HCT116 (cell line): ENCODE data around the gene LHX8. TPM values are rescaled to one million over a fixed set of nuclear protein-coding genes. Genes with fewer than 3 reads are reported as not detected.

Source experiments
- ATAC-seq: fragments of 200-7000 bp; cut with Tn5 transposase; 2 replicates; pipeline ENCODE4 v1.9.1; 2020; ENCODE audit warnings: mild to moderate bottlenecking, moderate library complexity
- BruUV-seq: library from RNA; stranded (reverse); fragments of 400-500 nt; replicated peaks from 2 replicates; lab custom pipeline; 2021; lab: Mats Ljungman, UMichigan
- CTCF ChIA-PET: fragments of 300-600 bp; sonication (Branson Sonifier 250); formaldehyde crosslinking; loops from one replicate; lab custom pipeline; 2021; ENCODE audit warnings: antibody characterized with exemption; lab: Charles Lee
- POLR2A ChIA-PET: fragments of 300-600, 350-600 bp; sonication (Branson Sonifier 250); formaldehyde crosslinking; loops from one replicate; lab custom pipeline; 2021; ENCODE audit warnings: antibody characterized with exemption; lab: Charles Lee
- RAD21 ChIA-PET, 2 experiments: fragments of 300-600 bp; sonication (Branson Sonifier 250); formaldehyde crosslinking; loops; one replicate each; lab custom pipeline; 2023; ENCODE audit warnings: low total read pairs in 2 of 2; ENCODE audit not compliant: uncharacterized antibody in 2 of 2, unreplicated experiment in 2 of 2, low non-redundant PET in 1 of 2; lab: Charles Lee
- DNase-seq: peaks from one replicate; pipeline ENCODE4 v3.0.0-alpha.2; 2010; ENCODE audit warnings: low read depth, low spot score
- H2AFZ ChIP-seq: fragments of 200-600 bp; shearing (Covaris generic), sonication (generic); 2 replicates; pipeline ENCODE4 v1.6.1; 2017; ENCODE audit warnings: low read depth, mixed run types, mixed read lengths, antibody characterized with exemption, low read length; ENCODE audit not compliant: poor library complexity, severe bottlenecking
- H3K27ac ChIP-seq: 2 replicates; pipeline ENCODE4 v1.5.1; 2012; ENCODE audit warnings: low read depth, low read length
- H3K27me3 ChIP-seq: fragments of 200-600 bp; sonication (generic); 2 replicates; pipeline ENCODE4 v1.6.1; 2016; ENCODE audit warnings: mixed run types, low read length, mixed read lengths; ENCODE audit not compliant: insufficient read depth
- H3K36me3 ChIP-seq, 2 experiments: fragments of 200-500 bp in 1 of 2; fragments of 200-600 bp in 1 of 2; sonication (Bioruptor generic) in 1 of 2; sonication (generic) in 1 of 2; 2 replicates each; pipeline versions ENCODE4 v1.5.1 to v1.6.1; 2014 to 2016; ENCODE audit warnings: low read length in 2 of 2, inconsistent platforms in 1 of 2, mixed read lengths in 1 of 2, mixed run types in 1 of 2; ENCODE audit not compliant: insufficient read depth in 2 of 2, control insufficient read depth in 1 of 2
- H3K4me1 ChIP-seq, 2 experiments: fragments of 200-600 bp in 1 of 2; sonication (generic) in 1 of 2; 2 replicates each; pipeline versions ENCODE4 v1.5.1 to v1.6.1; 2012 to 2017; ENCODE audit warnings: low read length in 2 of 2, inconsistent platforms in 1 of 2, mild to moderate bottlenecking in 1 of 2, mixed read lengths in 1 of 2, mixed run types in 1 of 2, moderate library complexity in 1 of 2; ENCODE audit not compliant: insufficient read depth in 2 of 2, control insufficient read depth in 1 of 2
- H3K4me2 ChIP-seq: fragments of 200-600 bp; sonication (generic); 2 replicates; pipeline ENCODE4 v1.6.1; 2017; ENCODE audit warnings: mixed run types, low read length, mixed read lengths
- H3K4me3 ChIP-seq, 2 experiments: fragments of 200-600 bp in 1 of 2; sonication (generic) in 1 of 2; replicated peaks in 1 of 2; 2 replicates each; pipeline ENCODE4 v1.5.1; 2011 to 2016; ENCODE audit warnings: low read length in 2 of 2, control low read depth in 1 of 2, low read depth in 1 of 2, mild to moderate bottlenecking in 1 of 2, mixed read lengths in 1 of 2, mixed run types in 1 of 2
- H3K79me2 ChIP-seq: fragments of 200-600 bp; sonication (generic); 2 replicates; pipeline ENCODE4 v1.6.1; 2017; ENCODE audit warnings: mild to moderate bottlenecking, mixed run types, low read length, moderate library complexity, mixed read lengths; ENCODE audit not compliant: insufficient read depth
- H3K9ac ChIP-seq: fragments of 200-600 bp; sonication (generic); 2 replicates; pipeline ENCODE4 v1.6.1; 2016; ENCODE audit warnings: low read length, mixed read lengths
- H3K9me2 ChIP-seq: fragments of 200-600 bp; sonication (generic), shearing (Covaris generic); 2 replicates; pipeline ENCODE4 v1.6.1; 2017; ENCODE audit warnings: mixed run types, mild to moderate bottlenecking, moderate library complexity; ENCODE audit not compliant: insufficient read depth
- H3K9me3 ChIP-seq, 2 experiments: fragments of 200-500 bp in 1 of 2; fragments of 200-600 bp in 1 of 2; sonication (Bioruptor generic) in 1 of 2; sonication (generic) in 1 of 2; 2 replicates each; pipeline ENCODE4 v1.6.1; 2014 to 2017; ENCODE audit warnings: low read length in 2 of 2, mixed read lengths in 2 of 2, inconsistent platforms in 1 of 2, low read depth in 1 of 2, mild to moderate bottlenecking in 1 of 2, mixed run types in 1 of 2, moderate library complexity in 1 of 2; ENCODE audit not compliant: control insufficient read depth in 1 of 2, insufficient read depth in 1 of 2
- H4K20me1 ChIP-seq: fragments of 200-600 bp; sonication (generic), shearing (Covaris generic); 2 replicates; pipeline ENCODE4 v1.6.1; 2017; ENCODE audit warnings: mixed run types, mild to moderate bottlenecking, moderate library complexity; ENCODE audit not compliant: insufficient read depth
- EGR1 ChIP-seq: IDR thresholded peaks from 2 replicates; pipeline ENCODE4 v1.6.1; 2012; ENCODE audit warnings: low read depth
- ELF1 ChIP-seq: IDR thresholded peaks from 2 replicates; pipeline ENCODE4 v1.6.1; 2012; ENCODE audit warnings: low read depth, borderline replicate concordance
- EZH2 ChIP-seq: fragments of 200-600 bp; sonication (generic); IDR thresholded peaks from 2 replicates; pipeline ENCODE4 v1.6.1; 2017; ENCODE audit warnings: antibody characterized with exemption, mixed run types
- EZH2phosphoT487 ChIP-seq: fragments of 200-600 bp; IDR thresholded peaks from 2 replicates; pipeline ENCODE4 v1.6.1; 2018; ENCODE audit warnings: antibody characterized with exemption, borderline replicate concordance
- FOSL1 ChIP-seq: IDR thresholded peaks from 2 replicates; pipeline ENCODE4 v1.6.1; 2012; ENCODE audit warnings: low read depth
- JUND ChIP-seq: IDR thresholded peaks from 2 replicates; pipeline ENCODE4 v1.6.1; 2012
- POLR2A ChIP-seq: IDR thresholded peaks from 2 replicates; pipeline ENCODE4 v1.7.0; 2011; ENCODE audit warnings: borderline replicate concordance; ENCODE audit not compliant: insufficient read depth, insufficient read length; ENCODE audit errors: extremely low read depth
- POLR2AphosphoS5 ChIP-seq: IDR thresholded peaks from 2 replicates; pipeline ENCODE4 v1.6.1; 2011; ENCODE audit warnings: mild to moderate bottlenecking, low read depth, low read length, moderate library complexity
- RAD21 ChIP-seq: IDR thresholded peaks from 2 replicates; pipeline ENCODE4 v1.6.1; 2012; ENCODE audit warnings: low read depth, mild to moderate bottlenecking
- SIN3A ChIP-seq: IDR thresholded peaks from 2 replicates; pipeline ENCODE4 v1.6.1; 2012; ENCODE audit warnings: low read depth
- SRF ChIP-seq: IDR thresholded peaks from 2 replicates; pipeline ENCODE4 v1.6.1; 2012; ENCODE audit warnings: low read depth
- ZFX ChIP-seq: fragments of 450-650 bp; IDR thresholded peaks from 2 replicates; pipeline ENCODE4 v1.6.1; 2017
- ZNF274 ChIP-seq: fragments of 200-500 bp; sonication (Bioruptor generic); IDR thresholded peaks from 2 replicates; pipeline ENCODE4 v1.6.1; 2014; ENCODE audit warnings: mild to moderate bottlenecking, low read depth, low read length, inconsistent platforms
- intact Hi-C: fragments of 100-400 bp; cut with micrococcal nuclease; formaldehyde crosslinking; loops from 2 replicates; pipeline ENCODE4 v1.10.0; 2022
- total RNA-seq: library from RNA; stranded (reverse); gene quantifications from one replicate; pipeline ENCODE4 v1.2.1, GENCODE V29; 2021; ENCODE audit not compliant: unreplicated experiment
- TF ChIP-seq, protein P1 (sequence below): IDR thresholded peaks from 2 replicates; pipeline ENCODE4 v1.6.1; 2012
- TF ChIP-seq, protein P2 (sequence below): IDR thresholded peaks from 2 replicates; pipeline ENCODE4 v1.6.1; 2011; ENCODE audit warnings: mild to moderate bottlenecking, low read length, moderate library complexity; ENCODE audit not compliant: insufficient replicate concordance; ENCODE audit errors: extremely low read depth
- TF ChIP-seq, protein P3 (sequence below): IDR thresholded peaks from 2 replicates; pipeline ENCODE4 v1.6.1; 2012; ENCODE audit warnings: low read depth
- TF ChIP-seq, protein P4 (sequence below), 3 experiments: fragments of 200-600 bp in 1 of 3; sonication (generic) in 1 of 3; IDR thresholded peaks in 2 of 3; conservative IDR thresholded peaks in 1 of 3; 2 replicates each; pipeline ENCODE4 v1.5.1; 2012 to 2017; ENCODE audit warnings: low read depth in 2 of 3, low read length in 2 of 3, antibody characterized with exemption in 1 of 3, borderline replicate concordance in 1 of 3, control low read depth in 1 of 3, mild to moderate bottlenecking in 1 of 3, mixed read lengths in 1 of 3, mixed run types in 1 of 3, moderate library complexity in 1 of 3; ENCODE audit not compliant: insufficient read depth in 1 of 3

Gene LHX8
- total RNA-seq, 1 experiment from 2014 or later = not detected

DNA sequence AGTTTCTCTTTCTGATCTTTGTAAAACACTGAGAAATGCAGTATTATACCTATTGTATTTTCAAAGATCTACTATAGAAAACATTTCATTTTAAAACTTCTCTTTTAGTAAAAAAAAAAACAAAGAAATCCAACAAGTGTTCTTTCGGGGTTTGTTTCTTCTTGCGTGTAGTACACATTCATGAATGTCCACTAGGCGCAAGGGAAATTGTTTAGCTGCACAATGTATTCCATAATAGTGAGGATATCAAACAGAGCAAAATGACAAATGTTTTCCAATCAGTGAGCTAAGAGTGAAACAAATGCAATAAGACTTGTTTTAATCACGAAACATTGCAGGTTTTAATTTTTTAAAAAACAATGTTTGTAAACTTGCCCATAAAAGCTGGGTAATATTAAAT is 68.6 kb downstream of the LHX8 start:
- no peak for ATAC-seq
- no peak overlapping the region for H3K4me2 ChIP-seq
- POLR2A ChIA-PET = no interaction called here
- H3K4me3 ChIP-seq = no peak overlapping the region
- H2AFZ ChIP-seq = no peak overlapping the region
- H3K27ac ChIP-seq = no peak overlapping the region
- peaks cover 32% of the 10 kb centered on the region for H3K27me3 ChIP-seq
- RAD21 ChIA-PET = interaction anchor here (0.6 to 1.1 kb wide), 3 partner anchors 136 to 469 kb away, joined by 3 read pairs; no protein-coding TSS in a partner anchor
- intact Hi-C loops = loop anchor here (1.0 kb wide), 2 partner anchors 149 to 430 kb away; no protein-coding TSS in a partner anchor
- no peaks in the 10 kb centered on the region for H3K9me2 ChIP-seq
- TF ChIP-seq, protein P1, sequence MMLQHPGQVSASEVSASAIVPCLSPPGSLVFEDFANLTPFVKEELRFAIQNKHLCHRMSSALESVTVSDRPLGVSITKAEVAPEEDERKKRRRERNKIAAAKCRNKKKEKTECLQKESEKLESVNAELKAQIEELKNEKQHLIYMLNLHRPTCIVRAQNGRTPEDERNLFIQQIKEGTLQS = no peak
- no peak for TF ChIP-seq EGR1
- TF ChIP-seq ZNF274 = no peak
- TF ChIP-seq, protein P2, sequence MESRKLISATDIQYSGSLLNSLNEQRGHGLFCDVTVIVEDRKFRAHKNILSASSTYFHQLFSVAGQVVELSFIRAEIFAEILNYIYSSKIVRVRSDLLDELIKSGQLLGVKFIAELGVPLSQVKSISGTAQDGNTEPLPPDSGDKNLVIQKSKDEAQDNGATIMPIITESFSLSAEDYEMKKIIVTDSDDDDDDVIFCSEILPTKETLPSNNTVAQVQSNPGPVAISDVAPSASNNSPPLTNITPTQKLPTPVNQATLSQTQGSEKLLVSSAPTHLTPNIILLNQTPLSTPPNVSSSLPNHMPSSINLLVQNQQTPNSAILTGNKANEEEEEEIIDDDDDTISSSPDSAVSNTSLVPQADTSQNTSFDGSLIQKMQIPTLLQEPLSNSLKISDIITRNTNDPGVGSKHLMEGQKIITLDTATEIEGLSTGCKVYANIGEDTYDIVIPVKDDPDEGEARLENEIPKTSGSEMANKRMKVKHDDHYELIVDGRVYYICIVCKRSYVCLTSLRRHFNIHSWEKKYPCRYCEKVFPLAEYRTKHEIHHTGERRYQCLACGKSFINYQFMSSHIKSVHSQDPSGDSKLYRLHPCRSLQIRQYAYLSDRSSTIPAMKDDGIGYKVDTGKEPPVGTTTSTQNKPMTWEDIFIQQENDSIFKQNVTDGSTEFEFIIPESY = no peak
- TF ChIP-seq RAD21 = no peak
- TF ChIP-seq FOSL1 = no peak
- no peak for TF ChIP-seq ZFX
- TF ChIP-seq ELF1 = no peak
- TF ChIP-seq, protein P3, sequence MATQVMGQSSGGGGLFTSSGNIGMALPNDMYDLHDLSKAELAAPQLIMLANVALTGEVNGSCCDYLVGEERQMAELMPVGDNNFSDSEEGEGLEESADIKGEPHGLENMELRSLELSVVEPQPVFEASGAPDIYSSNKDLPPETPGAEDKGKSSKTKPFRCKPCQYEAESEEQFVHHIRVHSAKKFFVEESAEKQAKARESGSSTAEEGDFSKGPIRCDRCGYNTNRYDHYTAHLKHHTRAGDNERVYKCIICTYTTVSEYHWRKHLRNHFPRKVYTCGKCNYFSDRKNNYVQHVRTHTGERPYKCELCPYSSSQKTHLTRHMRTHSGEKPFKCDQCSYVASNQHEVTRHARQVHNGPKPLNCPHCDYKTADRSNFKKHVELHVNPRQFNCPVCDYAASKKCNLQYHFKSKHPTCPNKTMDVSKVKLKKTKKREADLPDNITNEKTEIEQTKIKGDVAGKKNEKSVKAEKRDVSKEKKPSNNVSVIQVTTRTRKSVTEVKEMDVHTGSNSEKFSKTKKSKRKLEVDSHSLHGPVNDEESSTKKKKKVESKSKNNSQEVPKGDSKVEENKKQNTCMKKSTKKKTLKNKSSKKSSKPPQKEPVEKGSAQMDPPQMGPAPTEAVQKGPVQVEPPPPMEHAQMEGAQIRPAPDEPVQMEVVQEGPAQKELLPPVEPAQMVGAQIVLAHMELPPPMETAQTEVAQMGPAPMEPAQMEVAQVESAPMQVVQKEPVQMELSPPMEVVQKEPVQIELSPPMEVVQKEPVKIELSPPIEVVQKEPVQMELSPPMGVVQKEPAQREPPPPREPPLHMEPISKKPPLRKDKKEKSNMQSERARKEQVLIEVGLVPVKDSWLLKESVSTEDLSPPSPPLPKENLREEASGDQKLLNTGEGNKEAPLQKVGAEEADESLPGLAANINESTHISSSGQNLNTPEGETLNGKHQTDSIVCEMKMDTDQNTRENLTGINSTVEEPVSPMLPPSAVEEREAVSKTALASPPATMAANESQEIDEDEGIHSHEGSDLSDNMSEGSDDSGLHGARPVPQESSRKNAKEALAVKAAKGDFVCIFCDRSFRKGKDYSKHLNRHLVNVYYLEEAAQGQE = no peak
- no peak for TF ChIP-seq SRF
- no peak for TF ChIP-seq POLR2AphosphoS5
- TF ChIP-seq SIN3A = no peak
- TF ChIP-seq, protein P4, sequence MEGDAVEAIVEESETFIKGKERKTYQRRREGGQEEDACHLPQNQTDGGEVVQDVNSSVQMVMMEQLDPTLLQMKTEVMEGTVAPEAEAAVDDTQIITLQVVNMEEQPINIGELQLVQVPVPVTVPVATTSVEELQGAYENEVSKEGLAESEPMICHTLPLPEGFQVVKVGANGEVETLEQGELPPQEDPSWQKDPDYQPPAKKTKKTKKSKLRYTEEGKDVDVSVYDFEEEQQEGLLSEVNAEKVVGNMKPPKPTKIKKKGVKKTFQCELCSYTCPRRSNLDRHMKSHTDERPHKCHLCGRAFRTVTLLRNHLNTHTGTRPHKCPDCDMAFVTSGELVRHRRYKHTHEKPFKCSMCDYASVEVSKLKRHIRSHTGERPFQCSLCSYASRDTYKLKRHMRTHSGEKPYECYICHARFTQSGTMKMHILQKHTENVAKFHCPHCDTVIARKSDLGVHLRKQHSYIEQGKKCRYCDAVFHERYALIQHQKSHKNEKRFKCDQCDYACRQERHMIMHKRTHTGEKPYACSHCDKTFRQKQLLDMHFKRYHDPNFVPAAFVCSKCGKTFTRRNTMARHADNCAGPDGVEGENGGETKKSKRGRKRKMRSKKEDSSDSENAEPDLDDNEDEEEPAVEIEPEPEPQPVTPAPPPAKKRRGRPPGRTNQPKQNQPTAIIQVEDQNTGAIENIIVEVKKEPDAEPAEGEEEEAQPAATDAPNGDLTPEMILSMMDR (IDR thresholded peaks at IDR 0.05 in 2 of 3, conservative IDR thresholded peaks at IDR 0.05 in 1 of 3; ENCODE audit: borderline replicate concordance in 1 of 3, insufficient read depth in 1 of 3, low read depth in 2 of 3, low read length in 2 of 3) = no peak
- TF ChIP-seq JUND = no peak
- TF ChIP-seq POLR2A = no peak
- no peak for TF ChIP-seq EZH2phosphoT487
- no peak for TF ChIP-seq EZH2
- BruUV-seq = no TSS peak
- H3K79me2 ChIP-seq = no peaks in the 10 kb centered on the region
- no peak for DNase-seq
- no peak overlapping the region for H3K9ac ChIP-seq
- no peaks in the 10 kb centered on the region for H3K9me3 ChIP-seq
- no peaks in the 10 kb centered on the region; the same call in 1 of the 2 replicates for H4K20me1 ChIP-seq
- H3K4me1 ChIP-seq = no peaks in the 10 kb centered on the region
- CTCF ChIA-PET = interaction anchor here (0.7 to 3.2 kb wide), 9 partner anchors 10 to 470 kb away, joined by 3 to 32 read pairs (median 6); partner anchors contain the start of genes CRYZ and TYW3
- H3K36me3 ChIP-seq = no peaks in the 10 kb centered on the region
